ENCODE results near the gene LIPG.

GRCh38 chr18:49531678-49532153, 30.1 kb upstream of the LIPG start:
- no peak for TF ChIP-seq POLR2AphosphoS5 (IDR thresholded peaks at IDR 0.05)
- no peak for TF ChIP-seq CTCF (IDR thresholded peaks at IDR 0.05)
- TF ChIP-seq POLR2A (IDR thresholded peaks at IDR 0.05): no peak

All from prostate gland (tissue), 2 donors.